ENCODE measurements around the gene IGLL5. TPM values are rescaled to one million over a fixed set of nuclear protein-coding genes. Genes with fewer than 3 reads are reported as not detected.

IGLL5 gene
- total RNA-seq, 1 donor from 2014 or later: not detected

GRCh38 chr22:22858559-22858937 lies 29.1 kb upstream of the IGLL5 start:
- no peak overlapping the region for H3K4me3 ChIP-seq (ENCODE audit: low read depth, low read length)
- DNase-seq (ENCODE audit: low read depth): no peak
- TF ChIP-seq CTCF (conservative IDR thresholded peaks at IDR 0.05; ENCODE audit: low read depth, low read length): no peak

- no peak for DNase-seq (ENCODE audit: low read depth)
- TF ChIP-seq CTCF (conservative IDR thresholded peaks at IDR 0.05; ENCODE audit: low read depth, low read length): no peak
- no peak overlapping the region for H3K4me3 ChIP-seq (ENCODE audit: low read depth, low read length)
Observed at GRCh38 chr22:22863001-22863400, 24.6 kb upstream of the IGLL5 start.

GRCh38 chr22:22865311-22866072 lies 22.1 kb upstream of the IGLL5 start:
- H3K4me3 ChIP-seq (ENCODE audit: low read depth, low read length): no peak overlapping the region
- no peak for DNase-seq (ENCODE audit: low read depth)
- TF ChIP-seq CTCF (conservative IDR thresholded peaks at IDR 0.05; ENCODE audit: low read depth, low read length): no peak

GRCh38 chr22:22866381-22867111 lies 21.1 kb upstream of the IGLL5 start:
- no peak for TF ChIP-seq CTCF (conservative IDR thresholded peaks at IDR 0.05; ENCODE audit: low read depth, low read length)
- DNase-seq (ENCODE audit: low read depth): no peak

GRCh38 chr22:22867996-22868715 lies 19.5 kb upstream of the IGLL5 start:
- DNase-seq (ENCODE audit: low read depth): no peak
- TF ChIP-seq CTCF (conservative IDR thresholded peaks at IDR 0.05; ENCODE audit: low read depth, low read length): no peak
- H3K4me3 ChIP-seq (ENCODE audit: low read depth, low read length): no peak overlapping the region

More at GRCh38 chr22:22866381-22867111, 21.1 kb upstream of the IGLL5 start:
- H3K4me3 ChIP-seq (ENCODE audit: low read depth, low read length): no peak overlapping the region

- H3K4me3 ChIP-seq (ENCODE audit: low read depth, low read length): no peak overlapping the region
- no peak for DNase-seq (ENCODE audit: low read depth)
- TF ChIP-seq CTCF (conservative IDR thresholded peaks at IDR 0.05; ENCODE audit: low read depth, low read length): peak; percentile 33
Observed at GRCh38 chr22:22870577-22871404, 16.8 kb upstream of the IGLL5 start.

Data from epithelial cell of proximal tubule (primary cell).